HCT116 (cell line): ENCODE results near the gene RPL6. TPM values are rescaled to one million over a fixed set of nuclear protein-coding genes. Genes with fewer than 3 reads are reported as not detected.

Experiments used
- ATAC-seq: fragments of 200-7000 bp; cut with Tn5 transposase; 2 replicates; pipeline ENCODE4 v1.9.1; 2020; ENCODE audit warnings: mild to moderate bottlenecking, moderate library complexity
- BruUV-seq: library from RNA; stranded (reverse); fragments of 400-500 nt; replicated peaks from 2 replicates; lab custom pipeline; 2021; lab: Mats Ljungman, UMichigan
- CTCF ChIA-PET: fragments of 300-600 bp; sonication (Branson Sonifier 250); formaldehyde crosslinking; loops from one replicate; lab custom pipeline; 2021; ENCODE audit warnings: antibody characterized with exemption; lab: Charles Lee
- POLR2A ChIA-PET: fragments of 300-600, 350-600 bp; sonication (Branson Sonifier 250); formaldehyde crosslinking; loops from one replicate; lab custom pipeline; 2021; ENCODE audit warnings: antibody characterized with exemption; lab: Charles Lee
- RAD21 ChIA-PET, 2 experiments: fragments of 300-600 bp; sonication (Branson Sonifier 250); formaldehyde crosslinking; loops; one replicate each; lab custom pipeline; 2023; ENCODE audit warnings: low total read pairs in 2 of 2; ENCODE audit not compliant: uncharacterized antibody in 2 of 2, unreplicated experiment in 2 of 2, low non-redundant PET in 1 of 2; lab: Charles Lee
- DNase-seq: peaks from one replicate; pipeline ENCODE4 v3.0.0-alpha.2; 2010; ENCODE audit warnings: low read depth, low spot score
- H2AFZ ChIP-seq: fragments of 200-600 bp; shearing (Covaris generic), sonication (generic); 2 replicates; pipeline ENCODE4 v1.6.1; 2017; ENCODE audit warnings: low read depth, mixed run types, mixed read lengths, antibody characterized with exemption, low read length; ENCODE audit not compliant: poor library complexity, severe bottlenecking
- H3K27ac ChIP-seq: 2 replicates; pipeline ENCODE4 v1.5.1; 2012; ENCODE audit warnings: low read depth, low read length
- H3K27me3 ChIP-seq: fragments of 200-600 bp; sonication (generic); 2 replicates; pipeline ENCODE4 v1.6.1; 2016; ENCODE audit warnings: mixed run types, low read length, mixed read lengths; ENCODE audit not compliant: insufficient read depth
- H3K36me3 ChIP-seq, 2 experiments: fragments of 200-500 bp in 1 of 2; fragments of 200-600 bp in 1 of 2; sonication (Bioruptor generic) in 1 of 2; sonication (generic) in 1 of 2; 2 replicates each; pipeline versions ENCODE4 v1.5.1 to v1.6.1; 2014 to 2016; ENCODE audit warnings: low read length in 2 of 2, inconsistent platforms in 1 of 2, mixed read lengths in 1 of 2, mixed run types in 1 of 2; ENCODE audit not compliant: insufficient read depth in 2 of 2, control insufficient read depth in 1 of 2
- H3K4me1 ChIP-seq, 2 experiments: fragments of 200-600 bp in 1 of 2; sonication (generic) in 1 of 2; 2 replicates each; pipeline versions ENCODE4 v1.5.1 to v1.6.1; 2012 to 2017; ENCODE audit warnings: low read length in 2 of 2, inconsistent platforms in 1 of 2, mild to moderate bottlenecking in 1 of 2, mixed read lengths in 1 of 2, mixed run types in 1 of 2, moderate library complexity in 1 of 2; ENCODE audit not compliant: insufficient read depth in 2 of 2, control insufficient read depth in 1 of 2
- H3K4me2 ChIP-seq: fragments of 200-600 bp; sonication (generic); 2 replicates; pipeline ENCODE4 v1.6.1; 2017; ENCODE audit warnings: mixed run types, low read length, mixed read lengths
- H3K4me3 ChIP-seq, 2 experiments: fragments of 200-600 bp in 1 of 2; sonication (generic) in 1 of 2; replicated peaks in 1 of 2; 2 replicates each; pipeline ENCODE4 v1.5.1; 2011 to 2016; ENCODE audit warnings: low read length in 2 of 2, control low read depth in 1 of 2, low read depth in 1 of 2, mild to moderate bottlenecking in 1 of 2, mixed read lengths in 1 of 2, mixed run types in 1 of 2
- H3K79me2 ChIP-seq: fragments of 200-600 bp; sonication (generic); 2 replicates; pipeline ENCODE4 v1.6.1; 2017; ENCODE audit warnings: mild to moderate bottlenecking, mixed run types, low read length, moderate library complexity, mixed read lengths; ENCODE audit not compliant: insufficient read depth
- H3K9ac ChIP-seq: fragments of 200-600 bp; sonication (generic); 2 replicates; pipeline ENCODE4 v1.6.1; 2016; ENCODE audit warnings: low read length, mixed read lengths
- H3K9me2 ChIP-seq: fragments of 200-600 bp; sonication (generic), shearing (Covaris generic); 2 replicates; pipeline ENCODE4 v1.6.1; 2017; ENCODE audit warnings: mixed run types, mild to moderate bottlenecking, moderate library complexity; ENCODE audit not compliant: insufficient read depth
- H3K9me3 ChIP-seq, 2 experiments: fragments of 200-500 bp in 1 of 2; fragments of 200-600 bp in 1 of 2; sonication (Bioruptor generic) in 1 of 2; sonication (generic) in 1 of 2; 2 replicates each; pipeline ENCODE4 v1.6.1; 2014 to 2017; ENCODE audit warnings: low read length in 2 of 2, mixed read lengths in 2 of 2, inconsistent platforms in 1 of 2, low read depth in 1 of 2, mild to moderate bottlenecking in 1 of 2, mixed run types in 1 of 2, moderate library complexity in 1 of 2; ENCODE audit not compliant: control insufficient read depth in 1 of 2, insufficient read depth in 1 of 2
- H4K20me1 ChIP-seq: fragments of 200-600 bp; sonication (generic), shearing (Covaris generic); 2 replicates; pipeline ENCODE4 v1.6.1; 2017; ENCODE audit warnings: mixed run types, mild to moderate bottlenecking, moderate library complexity; ENCODE audit not compliant: insufficient read depth
- ATF3 ChIP-seq: IDR thresholded peaks from 2 replicates; pipeline ENCODE4 v1.6.1; 2012
- CBX3 ChIP-seq: IDR thresholded peaks from 2 replicates; pipeline ENCODE4 v1.6.1; 2012; ENCODE audit warnings: low read depth
- CTCF ChIP-seq, 3 experiments: fragments of 200-600 bp in 1 of 3; sonication (generic) in 1 of 3; IDR thresholded peaks in 2 of 3; conservative IDR thresholded peaks in 1 of 3; 2 replicates each; pipeline ENCODE4 v1.5.1; 2012 to 2017; ENCODE audit warnings: low read depth in 2 of 3, low read length in 2 of 3, antibody characterized with exemption in 1 of 3, borderline replicate concordance in 1 of 3, control low read depth in 1 of 3, mild to moderate bottlenecking in 1 of 3, mixed read lengths in 1 of 3, mixed run types in 1 of 3, moderate library complexity in 1 of 3; ENCODE audit not compliant: insufficient read depth in 1 of 3
- ELF1 ChIP-seq: IDR thresholded peaks from 2 replicates; pipeline ENCODE4 v1.6.1; 2012; ENCODE audit warnings: low read depth, borderline replicate concordance
- EZH2 ChIP-seq: fragments of 200-600 bp; sonication (generic); IDR thresholded peaks from 2 replicates; pipeline ENCODE4 v1.6.1; 2017; ENCODE audit warnings: antibody characterized with exemption, mixed run types
- EZH2phosphoT487 ChIP-seq: fragments of 200-600 bp; IDR thresholded peaks from 2 replicates; pipeline ENCODE4 v1.6.1; 2018; ENCODE audit warnings: antibody characterized with exemption, borderline replicate concordance
- FOSL1 ChIP-seq: IDR thresholded peaks from 2 replicates; pipeline ENCODE4 v1.6.1; 2012; ENCODE audit warnings: low read depth
- JUND ChIP-seq: IDR thresholded peaks from 2 replicates; pipeline ENCODE4 v1.6.1; 2012
- MAX ChIP-seq: IDR thresholded peaks from 2 replicates; pipeline ENCODE4 v1.6.1; 2012
- POLR2A ChIP-seq: IDR thresholded peaks from 2 replicates; pipeline ENCODE4 v1.7.0; 2011; ENCODE audit warnings: borderline replicate concordance; ENCODE audit not compliant: insufficient read depth, insufficient read length; ENCODE audit errors: extremely low read depth
- POLR2AphosphoS5 ChIP-seq: IDR thresholded peaks from 2 replicates; pipeline ENCODE4 v1.6.1; 2011; ENCODE audit warnings: mild to moderate bottlenecking, low read depth, low read length, moderate library complexity
- REST ChIP-seq: IDR thresholded peaks from 2 replicates; pipeline ENCODE4 v1.6.1; 2012; ENCODE audit warnings: low read depth
- SIN3A ChIP-seq: IDR thresholded peaks from 2 replicates; pipeline ENCODE4 v1.6.1; 2012; ENCODE audit warnings: low read depth
- SP1 ChIP-seq: IDR thresholded peaks from 2 replicates; pipeline ENCODE4 v1.6.1; 2012; ENCODE audit warnings: low read depth
- SRF ChIP-seq: IDR thresholded peaks from 2 replicates; pipeline ENCODE4 v1.6.1; 2012; ENCODE audit warnings: low read depth
- TCF7L2 ChIP-seq: IDR thresholded peaks from 2 replicates; pipeline ENCODE4 v1.7.0; 2011; ENCODE audit warnings: borderline replicate concordance, inconsistent platforms; ENCODE audit not compliant: insufficient read depth, insufficient read length; ENCODE audit errors: extremely low read depth
- YY1 ChIP-seq: IDR thresholded peaks from 2 replicates; pipeline ENCODE4 v1.6.1; 2011; ENCODE audit warnings: low read length, low read depth, moderate library complexity, mild to moderate bottlenecking; ENCODE audit not compliant: insufficient replicate concordance; ENCODE audit errors: extremely low read depth
- ZFX ChIP-seq: fragments of 450-650 bp; IDR thresholded peaks from 2 replicates; pipeline ENCODE4 v1.6.1; 2017
- intact Hi-C: fragments of 100-400 bp; cut with micrococcal nuclease; formaldehyde crosslinking; loops from 2 replicates; pipeline ENCODE4 v1.10.0; 2022
- total RNA-seq: library from RNA; stranded (reverse); gene quantifications from one replicate; pipeline ENCODE4 v1.2.1, GENCODE V29; 2021; ENCODE audit not compliant: unreplicated experiment

Gene RPL6
- total RNA-seq, 1 experiment from 2014 or later, result 1,845 TPM

GRCh38 chr12:112433551-112433950 lies 24.1 kb upstream of the RPL6 start:
- no TSS peak for BruUV-seq
- no peak for ATAC-seq
- peaks cover 7% of the 10 kb centered on the region; the same call in 1 of the 2 replicates for H4K20me1 ChIP-seq

More at GRCh38 chr12:112433551-112433950, 24.1 kb upstream of the RPL6 start:
- TF ChIP-seq JUND (no peak), CBX3 (no peak), SRF (no peak), REST (no peak), ELF1 (no peak), MAX (no peak), EZH2 (no peak), POLR2A (no peak), FOSL1 (no peak), YY1 (no peak), CTCF (IDR thresholded peaks at IDR 0.05 in 2 of 3, conservative IDR thresholded peaks at IDR 0.05 in 1 of 3; ENCODE audit: borderline replicate concordance in 1 of 3, insufficient read depth in 1 of 3, low read depth in 2 of 3, low read length in 2 of 3) (no peak), SIN3A (no peak), ZFX (no peak), POLR2AphosphoS5 (no peak), EZH2phosphoT487 (no peak), ATF3 (no peak), TCF7L2 (no peak), SP1 (no peak)
- TF ChIP-seq, all 23 proteins: peak for 0
- Histone ChIP-seq H3K4me2 (no peak overlapping the region), H3K79me2 (peaks cover 92% of the 10 kb centered on the region), H3K9ac (no peak overlapping the region), H3K27me3 (no peaks in the 10 kb centered on the region), H3K9me3 (no peaks in the 10 kb centered on the region), H3K9me2 (no peaks in the 10 kb centered on the region), H3K4me1 (no peaks in the 10 kb centered on the region), H3K36me3 (peaks cover 0 to 4% of the 10 kb centered on the region in 2 experiments; a peak in 1 of 4 replicates), H3K4me3 (no peak overlapping the region), H3K27ac (no peak overlapping the region), H2AFZ (no peak overlapping the region)
- CTCF ChIA-PET, result no interaction called here
- RAD21 ChIA-PET, result no interaction called here
- POLR2A ChIA-PET, result no interaction called here
- intact Hi-C loops, result no loop called here
- no peak for DNase-seq
